SK-N-MC (cell line): ENCODE data around the gene SDF4.
A peak's percentile ranks its signal among the peaks of the same experiment; 100 is the strongest.

Source experiments
- DNase-seq: peaks from one replicate; pipeline ENCODE4 v3.0.0-alpha.2; 2011; ENCODE audit warnings: low read depth, low spot score
- H3K27ac ChIP-seq: fragments of 200-600 bp; sonication (generic); 2 replicates; pipeline ENCODE4 v1.5.1; 2016; ENCODE audit warnings: mixed run types
- H3K36me3 ChIP-seq: fragments of 200-600 bp; sonication (generic); 2 replicates; pipeline ENCODE4 v1.6.1; 2017; ENCODE audit warnings: antibody characterized with exemption, low read length, mixed read lengths; ENCODE audit not compliant: insufficient read depth
- H3K4me3 ChIP-seq: fragments of 200-600 bp; sonication (generic); 2 replicates; pipeline ENCODE4 v1.5.1; 2016
- H3K9ac ChIP-seq: fragments of 200-600 bp; sonication (generic); 2 replicates; pipeline ENCODE4 v1.8.0; 2017; ENCODE audit warnings: mixed run types, mixed read lengths; ENCODE audit not compliant: insufficient read length
- H3K9me3 ChIP-seq: fragments of 200-600 bp; sonication (generic); 2 replicates; pipeline ENCODE4 v1.6.1; 2017; ENCODE audit warnings: low read depth, mild to moderate bottlenecking, antibody characterized with exemption, low read length, moderate library complexity, mixed read lengths
- EZH2 ChIP-seq: fragments of 200-600 bp; sonication (generic); IDR thresholded peaks from one replicate; pipeline ENCODE4 v1.6.1; 2017; ENCODE audit warnings: antibody characterized with exemption
- FOXP2 ChIP-seq: optimal IDR thresholded peaks from 2 replicates; pipeline ENCODE3; 2011; ENCODE audit warnings: mild to moderate bottlenecking, moderate library complexity; ENCODE audit not compliant: insufficient read depth; ENCODE audit errors: extremely low read length, control extremely low read depth
- POLR2AphosphoS5 ChIP-seq: IDR thresholded peaks from 2 replicates; pipeline ENCODE4 v1.6.1; 2012; ENCODE audit warnings: mild to moderate bottlenecking, low read depth, low read length, borderline replicate concordance

Gene SDF4

DNA sequence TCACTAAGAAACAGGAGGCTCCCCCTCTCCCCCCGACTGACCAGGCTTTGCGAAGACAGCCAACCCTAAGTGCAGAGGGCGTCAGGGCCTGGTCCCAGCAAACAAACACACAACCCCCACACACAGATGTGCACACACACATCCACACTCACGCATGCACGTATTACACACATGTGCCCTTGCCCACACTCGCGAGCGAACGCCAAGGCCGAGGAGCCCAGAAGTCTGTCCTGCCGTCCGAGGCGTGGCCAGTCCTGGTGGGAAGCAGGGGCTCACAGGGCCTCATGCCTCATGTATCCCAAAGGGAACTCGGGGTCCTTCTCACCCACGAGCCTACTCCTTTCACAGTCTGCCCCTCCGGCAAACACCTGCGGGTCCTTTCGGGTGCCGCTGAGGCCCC lies 2.0 kb downstream of the SDF4 start:
- no peak for DNase-seq
- no peak overlapping the region for H3K9ac ChIP-seq
- TF ChIP-seq EZH2 (no peak), FOXP2 (no peak), POLR2AphosphoS5 (no peak)
- H3K9me3 ChIP-seq: no peaks in the 10 kb centered on the region
- H3K4me3 ChIP-seq: peak overlapping the region; percentile 98; the same call in 1 of the 2 replicates
- H3K36me3 ChIP-seq: peaks cover 18% of the 10 kb centered on the region; the same call in 1 of the 2 replicates
- H3K27ac ChIP-seq: no peak overlapping the region

- Histone ChIP-seq H3K9ac (no peak overlapping the region), H3K36me3 (peaks cover 18% of the 10 kb centered on the region; the same call in 1 of the 2 replicates), H3K4me3 (no peak overlapping the region), H3K9me3 (no peaks in the 10 kb centered on the region), H3K27ac (no peak overlapping the region)
- no peak for DNase-seq
- no peak for TF ChIP-seq EZH2
- TF ChIP-seq FOXP2: no peak
- TF ChIP-seq POLR2AphosphoS5: no peak
Measured at GRCh38 chr1:1228596-1229321, 3.0 kb downstream of the SDF4 start.

GRCh38 chr1:1228187-1228586 lies 3.6 kb downstream of the SDF4 start:
- DNase-seq: no peak
- no peak overlapping the region for H3K9ac ChIP-seq
- H3K27ac ChIP-seq: no peak overlapping the region
- peaks cover 20% of the 10 kb centered on the region; the same call in 1 of the 2 replicates for H3K36me3 ChIP-seq
- no peak overlapping the region for H3K4me3 ChIP-seq
- no peaks in the 10 kb centered on the region for H3K9me3 ChIP-seq
- TF ChIP-seq POLR2AphosphoS5: no peak
- no peak for TF ChIP-seq EZH2
- TF ChIP-seq FOXP2: no peak

- no peaks in the 10 kb centered on the region for H3K9me3 ChIP-seq
- no peak for DNase-seq
- no peak overlapping the region for H3K9ac ChIP-seq
- no peak overlapping the region for H3K27ac ChIP-seq
- no peak overlapping the region for H3K4me3 ChIP-seq
- H3K36me3 ChIP-seq: peaks cover 28% of the 10 kb centered on the region; the same call in 1 of the 2 replicates
- TF ChIP-seq EZH2 (no peak), FOXP2 (no peak), POLR2AphosphoS5 (no peak)
Measured at GRCh38 chr1:1227386-1227785, 4.4 kb downstream of the SDF4 start.

DNA sequence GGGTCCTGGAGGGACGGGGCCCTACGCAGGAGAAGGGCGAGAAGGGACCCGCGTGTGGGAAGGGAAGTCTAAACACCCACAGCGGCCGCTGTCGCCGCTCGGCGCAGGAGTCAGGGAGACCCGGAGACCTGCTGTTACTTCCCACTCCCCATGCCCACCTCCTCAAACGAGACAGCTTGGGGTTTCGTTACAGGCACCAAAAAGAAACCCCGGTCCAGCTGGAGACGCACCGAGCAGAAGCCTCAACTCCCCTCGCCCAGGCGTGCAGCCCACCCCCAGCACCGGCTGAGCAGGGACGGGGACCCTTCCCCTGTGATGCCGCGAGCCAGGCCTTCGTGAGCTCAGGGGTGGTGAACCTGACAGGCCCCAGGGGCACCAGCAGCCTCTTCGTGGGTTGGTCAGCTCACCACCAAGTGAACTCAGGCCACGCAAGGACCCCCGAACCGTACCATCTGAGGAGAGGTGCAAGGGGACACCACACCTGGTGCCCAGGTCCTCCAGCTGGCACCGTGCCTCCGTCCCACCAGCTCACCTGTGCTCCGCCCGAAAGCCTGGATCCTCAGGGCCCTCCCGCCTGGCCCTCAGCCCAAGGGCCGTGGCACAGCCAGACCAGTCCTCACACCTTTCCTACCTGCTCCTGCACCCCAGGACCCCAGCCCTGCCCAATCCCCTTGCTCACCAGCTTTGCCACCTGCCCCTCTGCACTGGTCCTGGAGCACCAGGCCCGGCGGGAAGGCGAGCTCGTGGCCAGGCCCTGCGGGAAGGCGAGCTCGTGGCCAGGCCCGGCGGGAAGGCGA lies 5.0 kb downstream of the SDF4 start:
- Histone ChIP-seq H3K27ac (no peak overlapping the region), H3K9me3 (no peaks in the 10 kb centered on the region), H3K4me3 (no peak overlapping the region), H3K36me3 (peaks cover 28% of the 10 kb centered on the region; the same call in 1 of the 2 replicates), H3K9ac (no peak overlapping the region)
- TF ChIP-seq FOXP2 (no peak), EZH2 (no peak), POLR2AphosphoS5 (no peak)
- no peak for DNase-seq

DNA sequence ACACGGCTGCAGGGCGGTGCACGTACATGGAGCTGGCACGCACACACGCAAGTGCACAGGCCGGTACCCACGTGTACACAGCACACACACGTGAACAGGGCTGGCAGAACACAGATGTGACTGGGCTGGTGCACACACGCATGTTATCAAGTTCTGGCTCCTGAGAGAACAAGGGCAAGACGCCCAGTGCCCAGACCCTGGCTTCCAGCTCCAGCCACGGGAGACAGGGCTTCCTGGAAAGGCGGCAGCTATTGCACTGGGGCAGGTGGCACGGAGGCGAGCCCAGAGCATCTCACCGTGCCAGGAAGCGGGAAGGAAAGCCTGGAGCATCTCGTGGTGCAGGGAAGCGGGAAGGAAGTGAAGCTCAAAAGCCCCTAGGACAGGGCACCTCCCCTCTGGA lies 5.9 kb downstream of the SDF4 start:
- H3K27ac ChIP-seq: no peak overlapping the region
- TF ChIP-seq EZH2: no peak
- H3K4me3 ChIP-seq: no peak overlapping the region
- DNase-seq: no peak
- H3K9me3 ChIP-seq: no peaks in the 10 kb centered on the region
- H3K36me3 ChIP-seq: peaks cover 28% of the 10 kb centered on the region; the same call in 1 of the 2 replicates
- no peak overlapping the region for H3K9ac ChIP-seq

- Histone ChIP-seq H3K9ac (no peak overlapping the region), H3K9me3 (no peaks in the 10 kb centered on the region), H3K4me3 (no peak overlapping the region), H3K36me3 (peaks cover 28% of the 10 kb centered on the region; the same call in 1 of the 2 replicates), H3K27ac (no peak overlapping the region)
- DNase-seq: no peak
- no peak for TF ChIP-seq POLR2AphosphoS5
- TF ChIP-seq FOXP2: no peak
- no peak for TF ChIP-seq EZH2
Measured at GRCh38 chr1:1225238-1225845, 6.5 kb downstream of the SDF4 start.

GRCh38 chr1:1223891-1224290 lies 7.9 kb downstream of the SDF4 start:
- H3K9ac ChIP-seq: no peak overlapping the region
- peaks cover 25% of the 10 kb centered on the region; the same call in 1 of the 2 replicates for H3K36me3 ChIP-seq
- no peak overlapping the region for H3K27ac ChIP-seq
- no peak overlapping the region for H3K4me3 ChIP-seq
- TF ChIP-seq FOXP2: no peak
- TF ChIP-seq POLR2AphosphoS5: no peak
- no peak for TF ChIP-seq EZH2
- H3K9me3 ChIP-seq: no peaks in the 10 kb centered on the region
- no peak for DNase-seq
